Astrocyte (in vitro differentiated cells and primary cell): ENCODE results near the gene LHX1. TPM values are rescaled to one million over a fixed set of nuclear protein-coding genes. Genes with fewer than 3 reads are reported as not detected.

ENCODE experiments used
- DNase-seq: peaks from one replicate; pipeline ENCODE4 v3.0.0-alpha.2; 2010; ENCODE audit warnings: low read depth
- FAIRE-seq: peaks from 2 replicates; lab custom pipeline; 2011; peaks lifted over from hg19 to GRCh38; lab: Jason Lieb, UNC
- H2AFZ ChIP-seq: 2 replicates; pipeline ENCODE4 v1.6.0; 2012; ENCODE audit warnings: low read depth, low read length, inconsistent platforms
- H3K27ac ChIP-seq: 2 replicates; pipeline ENCODE4 v1.5.1; 2011; ENCODE audit warnings: low read depth, low read length, inconsistent platforms
- H3K27me3 ChIP-seq: 2 replicates; pipeline ENCODE4 v1.6.0; 2011; ENCODE audit warnings: low read length, inconsistent platforms; ENCODE audit not compliant: insufficient read depth
- H3K36me3 ChIP-seq: 2 replicates; pipeline ENCODE4 v1.5.1; 2011; ENCODE audit warnings: low read length, inconsistent platforms; ENCODE audit not compliant: insufficient read depth
- H3K4me1 ChIP-seq: 2 replicates; pipeline ENCODE4 v1.5.1; 2011; ENCODE audit warnings: low read length, inconsistent platforms; ENCODE audit not compliant: insufficient read depth
- H3K4me2 ChIP-seq: 2 replicates; pipeline ENCODE4 v1.6.0; 2012; ENCODE audit warnings: low read length, inconsistent platforms
- H3K4me3 ChIP-seq: 2 replicates; pipeline ENCODE4 v1.5.1; 2011; ENCODE audit warnings: low read depth, mild to moderate bottlenecking, low read length, inconsistent platforms; ENCODE audit not compliant: insufficient read depth
- H3K79me2 ChIP-seq: 2 replicates; pipeline ENCODE4 v1.6.0; 2012; ENCODE audit warnings: mild to moderate bottlenecking, low read length, inconsistent platforms; ENCODE audit not compliant: insufficient read depth
- H3K9ac ChIP-seq: 2 replicates; pipeline ENCODE4 v1.6.0; 2012; ENCODE audit warnings: mild to moderate bottlenecking, low read length, inconsistent platforms
- H3K9me3 ChIP-seq: 2 replicates; pipeline ENCODE4 v1.5.1; 2012; ENCODE audit warnings: low read depth, mild to moderate bottlenecking, low read length, inconsistent platforms; ENCODE audit not compliant: insufficient read depth
- H4K20me1 ChIP-seq: 2 replicates; pipeline ENCODE4 v1.6.0; 2012; ENCODE audit warnings: low read length, inconsistent platforms; ENCODE audit not compliant: insufficient read depth
- H3K27ac Mint-ChIP-seq: one replicate; pipeline ENCODE4 v1.8.0; 2021; ENCODE audit warnings: mild to moderate bottlenecking, mixed read lengths; ENCODE audit not compliant: unreplicated experiment
- H3K27me3 Mint-ChIP-seq: one replicate; pipeline ENCODE4 v1.8.0; 2021; ENCODE audit warnings: low read depth, mixed read lengths; ENCODE audit not compliant: unreplicated experiment
- H3K36me3 Mint-ChIP-seq: one replicate; pipeline ENCODE4 v1.8.0; 2021; ENCODE audit warnings: low read depth, mixed read lengths; ENCODE audit not compliant: unreplicated experiment
- H3K4me1 Mint-ChIP-seq: one replicate; pipeline ENCODE4 v1.8.0; 2021; ENCODE audit warnings: low read depth, mixed read lengths; ENCODE audit not compliant: unreplicated experiment
- H3K4me3 Mint-ChIP-seq: one replicate; pipeline ENCODE4 v1.8.0; 2021; ENCODE audit warnings: mild to moderate bottlenecking, moderate library complexity, mixed read lengths; ENCODE audit not compliant: unreplicated experiment
- H3K9me3 Mint-ChIP-seq: one replicate; pipeline ENCODE4 v1.8.0; 2021; ENCODE audit warnings: mild to moderate bottlenecking, mixed read lengths; ENCODE audit not compliant: unreplicated experiment
- CTCF ChIP-seq: IDR thresholded peaks from 2 replicates; pipeline ENCODE4 v1.5.1; 2011; ENCODE audit warnings: low read depth, mild to moderate bottlenecking, inconsistent platforms, low read length, moderate library complexity; ENCODE audit not compliant: insufficient read depth
- EZH2 ChIP-seq: IDR thresholded peaks from 2 replicates; pipeline ENCODE4 v1.6.1; 2012; ENCODE audit warnings: mild to moderate bottlenecking, low read length, inconsistent platforms; ENCODE audit not compliant: insufficient read depth
- total RNA-seq: library from RNA; stranded (reverse); gene quantifications from 2 replicates; pipeline ENCODE4 v1.2.1, GENCODE V29; 2021

LHX1 gene
- total RNA-seq, 1 donor from 2014 or later, result 10.8 TPM

- H3K9ac ChIP-seq, result no peak overlapping the region
- Mint-ChIP-seq H3K4me1 (peaks cover 17% of the 10 kb centered on the region), H3K27ac (no peak overlapping the region), H3K9me3 (no peaks in the 10 kb centered on the region), H3K36me3 (peaks cover under 1% of the 10 kb centered on the region), H3K4me3 (no peak overlapping the region), H3K27me3 (no peaks in the 10 kb centered on the region)
- no peaks in the 10 kb centered on the region for H3K9me3 ChIP-seq
- peaks cover 51% of the 10 kb centered on the region for H3K79me2 ChIP-seq
- TF ChIP-seq CTCF (no peak), EZH2 (no peak)
- no peak overlapping the region for H2AFZ ChIP-seq
- H3K27ac ChIP-seq, result no peak overlapping the region
- peaks cover 25% of the 10 kb centered on the region for H4K20me1 ChIP-seq
- no peaks in the 10 kb centered on the region for H3K36me3 ChIP-seq
- DNase-seq (no peak), FAIRE-seq (no peak)
- no peak overlapping the region for H3K4me2 ChIP-seq
- H3K4me1 ChIP-seq, result peaks cover 20% of the 10 kb centered on the region
- no peak overlapping the region for H3K4me3 ChIP-seq
- H3K27me3 ChIP-seq, result no peaks in the 10 kb centered on the region
Observed at GRCh38 chr17:36977568-36977967, 40.3 kb downstream of the LHX1 start.

GRCh38 chr17:36978810-36979564, 41.7 kb downstream of the LHX1 start:
- Histone ChIP-seq H3K36me3 (no peaks in the 10 kb centered on the region), H3K9me3 (no peaks in the 10 kb centered on the region), H3K27me3 (no peaks in the 10 kb centered on the region), H3K9ac (no peak overlapping the region), H3K4me1 (peaks cover 20% of the 10 kb centered on the region), H3K4me3 (no peak overlapping the region), H3K27ac (peak overlapping the region; percentile 33), H4K20me1 (peaks cover 18% of the 10 kb centered on the region), H3K4me2 (peak overlapping the region; percentile 71), H2AFZ (no peak overlapping the region), H3K79me2 (peaks cover 46% of the 10 kb centered on the region)
- peaks cover 4% of the 10 kb centered on the region for H3K36me3 Mint-ChIP-seq
- no peak overlapping the region for H3K4me3 Mint-ChIP-seq
- peak; percentile 39 for DNase-seq
- H3K27ac Mint-ChIP-seq, result no peak overlapping the region
- no peaks in the 10 kb centered on the region for H3K27me3 Mint-ChIP-seq
- no peaks in the 10 kb centered on the region for H3K9me3 Mint-ChIP-seq
- peaks cover 12% of the 10 kb centered on the region for H3K4me1 Mint-ChIP-seq
- no peak for TF ChIP-seq CTCF
- no peak for TF ChIP-seq EZH2
- FAIRE-seq, result no peak

- Mint-ChIP-seq H3K36me3 (peaks cover 4% of the 10 kb centered on the region), H3K27ac (no peak overlapping the region), H3K27me3 (no peaks in the 10 kb centered on the region), H3K4me3 (no peak overlapping the region), H3K9me3 (no peaks in the 10 kb centered on the region), H3K4me1 (peaks cover 12% of the 10 kb centered on the region)
- H3K9me3 ChIP-seq, result no peaks in the 10 kb centered on the region
- no peaks in the 10 kb centered on the region for H3K27me3 ChIP-seq
- H3K4me3 ChIP-seq, result no peak overlapping the region
- H3K27ac ChIP-seq, result no peak overlapping the region
- DNase-seq (peak; percentile 19), FAIRE-seq (no peak)
- peak overlapping the region; percentile 71 for H3K4me2 ChIP-seq
- peaks cover 48% of the 10 kb centered on the region for H3K79me2 ChIP-seq
- TF ChIP-seq CTCF, result no peak
- TF ChIP-seq EZH2, result no peak
- no peak overlapping the region for H3K9ac ChIP-seq
- H4K20me1 ChIP-seq, result peaks cover 18% of the 10 kb centered on the region
- peaks cover 20% of the 10 kb centered on the region for H3K4me1 ChIP-seq
- H2AFZ ChIP-seq, result no peak overlapping the region
- no peaks in the 10 kb centered on the region for H3K36me3 ChIP-seq
Observed at GRCh38 chr17:36979565-36979941, 42.3 kb downstream of the LHX1 start.
